SK-N-MC (cell line): Measurements from ENCODE around the gene RASSF7.

ENCODE experiments used
- DNase-seq: peaks from one replicate; pipeline ENCODE4 v3.0.0-alpha.2; 2011; ENCODE audit warnings: low read depth, low spot score
- H3K27ac ChIP-seq: fragments of 200-600 bp; sonication (generic); 2 replicates; pipeline ENCODE4 v1.5.1; 2016; ENCODE audit warnings: mixed run types
- H3K36me3 ChIP-seq: fragments of 200-600 bp; sonication (generic); 2 replicates; pipeline ENCODE4 v1.6.1; 2017; ENCODE audit warnings: antibody characterized with exemption, low read length, mixed read lengths; ENCODE audit not compliant: insufficient read depth
- H3K4me3 ChIP-seq: fragments of 200-600 bp; sonication (generic); 2 replicates; pipeline ENCODE4 v1.5.1; 2016
- H3K9ac ChIP-seq: fragments of 200-600 bp; sonication (generic); 2 replicates; pipeline ENCODE4 v1.8.0; 2017; ENCODE audit warnings: mixed run types, mixed read lengths; ENCODE audit not compliant: insufficient read length
- H3K9me3 ChIP-seq: fragments of 200-600 bp; sonication (generic); 2 replicates; pipeline ENCODE4 v1.6.1; 2017; ENCODE audit warnings: low read depth, mild to moderate bottlenecking, antibody characterized with exemption, low read length, moderate library complexity, mixed read lengths
- EZH2 ChIP-seq: fragments of 200-600 bp; sonication (generic); IDR thresholded peaks from one replicate; pipeline ENCODE4 v1.6.1; 2017; ENCODE audit warnings: antibody characterized with exemption
- FOXP2 ChIP-seq: optimal IDR thresholded peaks from 2 replicates; pipeline ENCODE3; 2011; ENCODE audit warnings: mild to moderate bottlenecking, moderate library complexity; ENCODE audit not compliant: insufficient read depth; ENCODE audit errors: extremely low read length, control extremely low read depth
- POLR2AphosphoS5 ChIP-seq: IDR thresholded peaks from 2 replicates; pipeline ENCODE4 v1.6.1; 2012; ENCODE audit warnings: mild to moderate bottlenecking, low read depth, low read length, borderline replicate concordance

Gene RASSF7

DNA sequence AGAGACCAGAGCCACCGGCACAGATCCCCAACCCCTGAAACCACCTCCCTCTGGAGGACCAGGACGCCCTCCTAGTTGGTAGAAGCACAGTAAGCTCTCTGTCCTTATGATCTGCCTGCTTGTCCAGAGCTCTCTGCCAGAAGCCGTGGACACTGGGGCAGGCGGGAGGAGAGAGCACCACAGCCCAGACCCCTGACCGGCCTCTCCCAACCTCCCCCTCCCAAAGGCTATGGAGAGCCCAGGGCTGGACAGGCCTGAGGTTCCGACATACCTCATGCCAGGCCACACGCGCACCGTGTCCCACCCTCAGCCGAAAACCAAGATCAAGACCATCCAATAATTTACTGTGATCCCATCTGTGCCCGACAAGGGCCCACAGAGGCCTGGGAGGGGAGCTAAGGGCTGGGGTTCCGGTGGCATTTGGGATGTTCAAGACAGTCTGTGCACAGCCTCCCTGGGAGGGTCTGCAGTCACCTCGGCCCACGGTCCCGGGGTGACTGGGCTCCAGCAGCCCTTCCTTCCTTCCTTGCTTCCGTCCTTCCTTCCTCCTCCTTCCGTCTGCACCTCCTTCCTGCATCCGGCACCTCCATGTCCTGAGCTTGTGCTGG lies 28.7 kb upstream of the RASSF7 start:
- H3K27ac ChIP-seq = no peak overlapping the region

DNA sequence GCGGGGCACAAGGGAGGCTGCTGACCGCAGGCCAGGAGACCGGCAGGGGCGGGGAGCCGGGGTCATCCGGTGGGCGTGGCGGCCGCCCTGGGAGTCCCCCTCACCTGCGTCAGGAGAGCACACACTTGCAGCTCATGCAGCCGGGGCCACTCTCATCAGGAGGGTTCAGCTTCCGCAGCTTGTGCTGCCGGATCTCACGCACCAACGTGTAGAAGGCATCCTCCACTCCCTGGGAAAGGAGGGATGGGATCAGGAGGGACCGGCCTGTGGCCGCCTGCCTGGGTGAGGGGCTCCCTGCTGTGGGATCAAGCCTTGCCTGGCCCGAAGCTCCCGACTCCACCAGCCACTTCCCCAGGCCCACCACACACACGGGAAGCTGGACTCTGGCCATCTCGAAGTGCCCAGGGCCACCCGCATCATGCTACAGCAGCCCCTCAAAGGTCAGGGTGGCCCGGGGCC lies 28.2 kb upstream of the RASSF7 start:
- TF ChIP-seq POLR2AphosphoS5 (no peak), EZH2 (no peak), FOXP2 (no peak)

More for the DNA sequence above, 28.7 kb upstream of the RASSF7 start:
- Histone ChIP-seq H3K36me3 (peaks cover 16% of the 10 kb centered on the region; the same call in 1 of the 2 replicates), H3K9ac (no peak overlapping the region), H3K4me3 (no peak overlapping the region), H3K9me3 (no peaks in the 10 kb centered on the region)
- no peak for TF ChIP-seq FOXP2
- no peak for TF ChIP-seq EZH2
- TF ChIP-seq POLR2AphosphoS5 = peak; percentile 25; the same call in 1 of the 2 replicates
- DNase-seq = no peak

DNA sequence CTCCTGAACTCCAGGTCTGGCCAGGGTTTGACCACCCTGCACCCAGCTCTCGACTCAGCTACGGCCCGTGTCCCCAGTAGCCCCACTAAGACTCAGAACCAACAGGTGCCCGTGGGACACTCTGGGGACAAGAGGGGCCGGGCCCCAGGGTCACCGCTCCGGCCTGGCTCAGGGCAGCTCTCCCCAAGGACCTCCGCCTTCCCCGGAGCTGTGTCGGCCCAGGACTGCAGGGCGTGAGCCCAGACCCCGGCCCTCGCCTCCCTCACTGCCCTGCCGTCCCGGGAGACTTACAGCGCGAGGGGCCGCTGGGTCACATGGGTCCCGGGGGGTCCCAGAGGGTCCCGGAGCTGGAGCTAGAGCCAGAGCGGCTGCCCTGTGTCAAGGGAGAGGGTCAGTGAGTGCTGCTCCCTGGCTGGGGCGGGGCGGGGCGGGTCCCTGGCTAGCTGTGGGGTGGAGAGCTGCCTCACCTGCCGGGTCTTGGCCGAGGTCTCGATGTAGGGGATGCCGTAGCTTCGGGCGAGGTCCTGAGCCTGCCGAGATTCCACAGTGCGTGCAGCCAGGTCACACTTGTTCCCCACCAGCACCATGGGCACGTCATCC lies 27.7 kb upstream of the RASSF7 start:
- H3K9ac ChIP-seq = no peak overlapping the region
- no peak overlapping the region for H3K27ac ChIP-seq
- no peak for DNase-seq
- TF ChIP-seq FOXP2 = no peak
- peaks cover 16% of the 10 kb centered on the region; the same call in 1 of the 2 replicates for H3K36me3 ChIP-seq
- no peak overlapping the region for H3K4me3 ChIP-seq
- H3K9me3 ChIP-seq = no peaks in the 10 kb centered on the region

More for the DNA sequence above, 28.2 kb upstream of the RASSF7 start:
- Histone ChIP-seq H3K4me3 (no peak overlapping the region), H3K27ac (no peak overlapping the region), H3K9ac (no peak overlapping the region), H3K36me3 (peaks cover 16% of the 10 kb centered on the region; the same call in 1 of the 2 replicates), H3K9me3 (no peaks in the 10 kb centered on the region)
- no peak for DNase-seq

DNA sequence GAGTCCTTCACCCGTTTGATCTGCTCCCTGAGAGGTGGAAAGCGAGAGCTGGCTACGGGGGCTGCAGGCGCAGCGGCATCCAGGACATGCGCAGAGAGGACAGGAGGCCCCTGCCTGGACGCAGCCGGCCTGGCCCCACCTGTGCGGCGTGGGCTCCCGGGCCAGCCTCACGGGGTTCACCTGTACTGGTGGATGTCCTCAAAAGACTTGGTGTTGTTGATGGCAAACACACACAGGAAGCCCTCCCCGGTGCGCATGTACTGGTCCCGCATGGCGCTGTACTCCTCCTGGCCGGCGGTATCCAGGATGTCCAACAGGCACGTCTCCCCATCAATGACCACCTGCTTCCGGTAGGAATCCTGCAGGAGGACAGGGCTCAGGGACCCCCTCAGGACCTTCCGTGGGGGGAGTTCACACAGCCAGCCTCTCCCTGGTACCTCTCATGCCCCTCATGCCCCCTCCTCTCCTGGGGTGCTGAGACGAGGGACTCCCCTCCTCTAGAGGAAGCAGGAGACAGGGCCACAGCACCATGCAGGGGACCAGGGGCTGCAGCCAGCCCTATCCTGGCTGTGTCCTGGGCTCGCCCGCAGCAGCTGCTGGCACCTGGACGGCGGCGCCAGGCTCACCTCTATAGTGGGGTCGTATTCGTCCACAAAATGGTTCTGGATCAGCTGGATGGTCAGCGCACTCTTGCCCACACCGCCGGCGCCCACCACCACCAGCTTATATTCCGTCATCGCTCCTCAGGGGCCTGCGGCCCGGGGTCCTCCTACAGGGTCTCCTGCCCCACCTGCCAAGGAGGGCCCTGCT lies 27.0 kb upstream of the RASSF7 start:
- H3K9ac ChIP-seq = peak overlapping the region; percentile 80
- no peak for DNase-seq
- no peak for TF ChIP-seq FOXP2
- no peak for TF ChIP-seq EZH2
- TF ChIP-seq POLR2AphosphoS5 = no peak
- H3K27ac ChIP-seq = no peak overlapping the region
- H3K36me3 ChIP-seq = peaks cover 16% of the 10 kb centered on the region; the same call in 1 of the 2 replicates
- no peaks in the 10 kb centered on the region for H3K9me3 ChIP-seq
- H3K4me3 ChIP-seq = peak overlapping the region; percentile 81

DNA sequence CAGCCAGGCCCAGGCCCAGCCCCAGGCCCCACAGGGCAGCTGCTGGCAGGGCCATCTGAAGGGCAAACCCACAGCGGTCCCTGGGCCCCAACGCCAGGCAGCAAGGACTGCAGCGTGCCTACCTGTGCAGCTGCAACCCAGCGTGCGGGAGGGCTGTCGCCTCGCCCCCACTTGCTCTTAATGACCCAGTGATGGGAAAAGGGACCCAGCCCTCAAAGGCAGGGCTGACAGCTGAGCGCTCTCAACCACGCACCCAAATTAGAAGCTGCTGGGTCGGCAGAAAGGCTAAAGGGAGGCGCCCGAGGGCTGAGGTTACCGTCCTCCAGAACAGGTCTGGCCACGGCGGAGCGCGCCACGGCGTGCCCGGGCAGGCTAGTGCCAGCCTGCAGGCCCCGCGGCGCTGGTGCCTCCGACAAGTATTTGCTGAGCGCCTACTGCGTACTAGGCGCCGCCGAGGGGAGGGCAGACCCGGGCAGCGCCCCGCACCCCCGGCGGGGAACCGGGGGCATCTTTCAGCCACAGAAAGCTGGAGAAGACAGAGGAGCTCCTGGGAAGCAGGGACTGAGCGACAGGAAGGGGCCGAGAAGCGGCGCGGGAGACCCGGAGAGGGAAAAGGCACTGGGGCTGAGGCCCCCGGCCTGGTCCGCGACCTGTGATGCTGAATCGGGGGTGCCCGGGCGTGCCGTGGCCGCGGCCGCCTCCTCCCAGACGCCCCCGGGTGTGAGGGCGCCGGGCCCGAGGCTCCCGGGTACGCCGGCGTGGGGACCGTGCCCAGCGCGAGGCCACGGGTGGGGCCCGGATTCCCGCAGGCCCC lies 26.2 kb upstream of the RASSF7 start:
- Histone ChIP-seq H3K27ac (peak overlapping the region; percentile 26; the same call in 1 of the 2 replicates), H3K36me3 (peaks cover 16% of the 10 kb centered on the region; the same call in 1 of the 2 replicates), H3K4me3 (peak overlapping the region; percentile 81), H3K9ac (peak overlapping the region; percentile 80), H3K9me3 (no peaks in the 10 kb centered on the region)
- TF ChIP-seq FOXP2 = no peak
- TF ChIP-seq EZH2 = no peak
- TF ChIP-seq POLR2AphosphoS5 = no peak
- no peak for DNase-seq

DNA sequence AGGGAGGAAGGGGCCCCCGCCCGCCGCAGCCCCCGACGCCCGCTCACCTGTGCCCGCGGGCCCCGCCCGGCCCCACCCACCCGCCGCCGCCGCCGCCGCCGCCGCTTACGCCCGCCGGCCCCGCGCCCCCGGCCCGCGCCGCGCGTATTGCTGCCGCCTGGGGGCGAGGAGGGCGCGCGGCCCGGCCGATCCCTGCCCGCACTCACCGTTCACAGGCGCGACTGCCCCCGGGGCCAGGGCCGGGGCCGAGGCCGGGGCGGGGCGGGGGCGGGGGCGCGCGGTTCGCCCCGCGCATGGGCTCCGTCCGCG lies 25.6 kb upstream of the RASSF7 start:
- H3K9me3 ChIP-seq = no peaks in the 10 kb centered on the region
- no peak overlapping the region for H3K27ac ChIP-seq
- TF ChIP-seq POLR2AphosphoS5 (no peak), FOXP2 (no peak), EZH2 (no peak)
- H3K36me3 ChIP-seq = peaks cover 16% of the 10 kb centered on the region; the same call in 1 of the 2 replicates
- peak overlapping the region; percentile 81 for H3K4me3 ChIP-seq
- H3K9ac ChIP-seq = peak overlapping the region; percentile 80
- DNase-seq = no peak

DNA sequence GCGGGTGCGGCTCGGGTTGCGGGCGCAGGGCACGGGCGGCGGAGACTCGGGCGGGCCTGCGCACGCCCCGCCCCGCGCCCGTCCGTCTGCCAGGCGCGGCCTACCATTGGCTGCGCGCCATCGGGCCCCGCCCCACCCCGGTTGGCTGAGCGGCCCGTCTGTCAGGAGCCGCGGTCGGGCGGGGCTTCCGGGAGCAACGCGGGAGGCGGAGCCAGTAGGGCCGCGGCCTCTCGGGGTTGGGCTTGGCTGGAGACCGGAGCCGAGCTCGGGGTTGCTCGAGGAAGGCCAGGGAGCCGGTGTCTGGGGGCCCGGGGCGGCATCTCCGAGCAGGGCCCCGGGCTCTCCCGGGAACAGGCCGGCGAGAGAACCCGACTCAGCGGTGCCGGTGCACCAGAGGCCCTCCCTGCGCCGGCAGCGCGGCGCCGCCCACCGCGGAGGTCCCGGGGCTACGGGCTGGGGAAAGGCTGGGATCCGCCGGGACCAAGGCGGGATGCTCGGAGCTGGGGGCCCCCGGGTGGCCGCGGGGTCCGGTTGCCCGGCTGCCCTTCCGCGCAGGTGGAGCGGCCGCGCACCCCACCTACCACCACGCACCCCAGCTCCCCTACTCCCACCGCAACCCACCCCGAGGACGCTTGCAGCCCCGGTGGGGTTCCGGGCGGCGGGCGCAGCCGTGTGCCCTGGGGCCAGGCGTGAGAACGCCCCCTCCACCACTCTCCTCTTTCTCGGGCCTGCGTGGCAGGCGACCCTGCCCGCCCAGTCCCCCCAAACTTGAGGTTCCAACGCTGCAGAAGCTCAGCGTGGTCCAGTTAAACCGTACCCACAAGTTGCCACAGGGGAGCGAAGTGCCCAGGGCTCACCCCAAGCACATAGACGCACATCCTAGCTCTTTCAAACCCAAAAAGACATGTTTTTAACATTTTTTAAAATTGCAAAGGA lies 25.0 kb upstream of the RASSF7 start, which contains the start of gene HRAS:
Gene HRAS, minus strand, starts transcription at position 58 of the 936 bp plus-strand sequence.
- Histone ChIP-seq H3K9me3 (no peaks in the 10 kb centered on the region), H3K4me3 (peak within 1 kb of the TSS; percentile 89), H3K9ac (peak within 1 kb of the TSS; percentile 80), H3K27ac (peak within 1 kb of the TSS; percentile 86), H3K36me3 (peaks cover 16% of the 10 kb centered on the region; the same call in 1 of the 2 replicates)
- DNase-seq = peak; percentile 37
- peak; percentile 91 for TF ChIP-seq POLR2AphosphoS5
- no peak for TF ChIP-seq FOXP2
- TF ChIP-seq EZH2 = no peak
